ENCODE data around the gene CFAP251.

GRCh38 chr12:122001466-122002209, 83.2 kb downstream of the CFAP251 start:
- TF ChIP-seq, protein P1, sequence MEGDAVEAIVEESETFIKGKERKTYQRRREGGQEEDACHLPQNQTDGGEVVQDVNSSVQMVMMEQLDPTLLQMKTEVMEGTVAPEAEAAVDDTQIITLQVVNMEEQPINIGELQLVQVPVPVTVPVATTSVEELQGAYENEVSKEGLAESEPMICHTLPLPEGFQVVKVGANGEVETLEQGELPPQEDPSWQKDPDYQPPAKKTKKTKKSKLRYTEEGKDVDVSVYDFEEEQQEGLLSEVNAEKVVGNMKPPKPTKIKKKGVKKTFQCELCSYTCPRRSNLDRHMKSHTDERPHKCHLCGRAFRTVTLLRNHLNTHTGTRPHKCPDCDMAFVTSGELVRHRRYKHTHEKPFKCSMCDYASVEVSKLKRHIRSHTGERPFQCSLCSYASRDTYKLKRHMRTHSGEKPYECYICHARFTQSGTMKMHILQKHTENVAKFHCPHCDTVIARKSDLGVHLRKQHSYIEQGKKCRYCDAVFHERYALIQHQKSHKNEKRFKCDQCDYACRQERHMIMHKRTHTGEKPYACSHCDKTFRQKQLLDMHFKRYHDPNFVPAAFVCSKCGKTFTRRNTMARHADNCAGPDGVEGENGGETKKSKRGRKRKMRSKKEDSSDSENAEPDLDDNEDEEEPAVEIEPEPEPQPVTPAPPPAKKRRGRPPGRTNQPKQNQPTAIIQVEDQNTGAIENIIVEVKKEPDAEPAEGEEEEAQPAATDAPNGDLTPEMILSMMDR (IDR thresholded peaks at IDR 0.05), result no peak
- no peak for TF ChIP-seq POLR2A (IDR thresholded peaks at IDR 0.05)
- no peak for TF ChIP-seq POLR2AphosphoS5 (IDR thresholded peaks at IDR 0.05)
- TF ChIP-seq EP300 (IDR thresholded peaks at IDR 0.05; ENCODE audit: low read depth), result no peak

All from transverse colon (tissue), 4 donors.